H1 (cell line): ENCODE data around the gene RASGRP3. TPM values are rescaled to one million over a fixed set of nuclear protein-coding genes. Genes with fewer than 3 reads are reported as not detected.

Experiments
- CTCF ChIA-PET: fragments of 300-600 bp; sonication (Branson Sonifier 250); formaldehyde crosslinking; loops from one replicate; lab custom pipeline; 2021; ENCODE audit not compliant: partially characterized antibody; lab: Charles Lee
- POLR2A ChIA-PET: fragments of 300-600 bp; sonication (Branson Sonifier 250); formaldehyde crosslinking; loops from one replicate; lab custom pipeline; 2021; ENCODE audit warnings: inconsistent platforms; ENCODE audit not compliant: partially characterized antibody; lab: Charles Lee
- DNase-seq, 2 experiments: peaks; one replicate each; pipeline versions ENCODE4 v3.0.0 to v3.0.0-alpha.2; 2010 to 2022; ENCODE audit warnings: low spot score in 2 of 2, low read depth in 1 of 2, mixed read lengths in 1 of 2
- FAIRE-seq: peaks from 2 replicates; lab custom pipeline; 2011; peaks lifted over from hg19 to GRCh38; lab: Jason Lieb, UNC
- H2AFZ ChIP-seq: 2 replicates; pipeline ENCODE4 v1.8.1; 2012; ENCODE audit warnings: low read length, inconsistent platforms
- H2AK5ac ChIP-seq: 2 replicates; pipeline ENCODE4 v1.6.1; 2013; ENCODE audit warnings: low read depth, low read length
- H2BK120ac ChIP-seq: replicated peaks from 2 replicates; pipeline ENCODE3; 2013; ENCODE audit warnings: low read depth, low read length, inconsistent platforms
- H2BK12ac ChIP-seq: 2 replicates; pipeline ENCODE4 v1.6.1; 2013; ENCODE audit warnings: low read depth, low read length
- H2BK15ac ChIP-seq: 2 replicates; pipeline ENCODE4 v1.6.1; 2013; ENCODE audit warnings: low read length
- H2BK20ac ChIP-seq: 2 replicates; pipeline ENCODE4 v1.6.1; 2013; ENCODE audit warnings: low read length
- H2BK5ac ChIP-seq: 2 replicates; pipeline ENCODE4 v1.6.1; 2013; ENCODE audit warnings: low read depth, low read length
- H3K14ac ChIP-seq: 2 replicates; pipeline ENCODE4 v1.6.1; 2013; ENCODE audit warnings: inconsistent platforms; ENCODE audit not compliant: insufficient read length
- H3K18ac ChIP-seq: 2 replicates; pipeline ENCODE4 v1.6.1; 2013; ENCODE audit warnings: low read length; ENCODE audit errors: extremely low read depth
- H3K23ac ChIP-seq: 2 replicates; pipeline ENCODE4 v1.6.1; 2013; ENCODE audit warnings: inconsistent platforms; ENCODE audit not compliant: insufficient read length
- H3K23me2 ChIP-seq: 2 replicates; pipeline ENCODE4 v1.6.1; 2013; ENCODE audit warnings: low read depth, low read length
- H3K27ac ChIP-seq: 2 replicates; pipeline ENCODE4 v1.6.1; 2011; ENCODE audit warnings: low read depth, low read length, inconsistent platforms
- H3K27me3 ChIP-seq, 4 experiments: replicated peaks in 1 of 4; 1 replicate in 1 of 4; 2 replicates in 3 of 4; pipeline versions ENCODE4 v1.6.1 to v1.8.1; 2011 to 2013; ENCODE audit warnings: low read length in 3 of 4, mild to moderate bottlenecking in 3 of 4, inconsistent platforms in 2 of 4, mixed read lengths in 2 of 4, moderate library complexity in 1 of 4; ENCODE audit not compliant: control insufficient read depth in 3 of 4, insufficient read depth in 3 of 4; ENCODE audit errors: extremely low read depth in 1 of 4
- H3K36me3 ChIP-seq, 4 experiments: 2 replicates each; pipeline versions ENCODE4 v1.6.1 to v1.8.1; 2011 to 2013; ENCODE audit warnings: mild to moderate bottlenecking in 4 of 4, low read length in 3 of 4, moderate library complexity in 2 of 4, control low read depth in 1 of 4, inconsistent platforms in 1 of 4; ENCODE audit not compliant: insufficient read depth in 4 of 4, control insufficient read depth in 2 of 4
- H3K4ac ChIP-seq: replicated peaks from 2 replicates; pipeline ENCODE3; 2013; ENCODE audit warnings: low read length, low read depth, mixed read lengths, inconsistent platforms; ENCODE audit not compliant: insufficient read length
- H3K4me1 ChIP-seq, 4 experiments: replicated peaks in 1 of 4; 1 replicate in 1 of 4; 2 replicates in 3 of 4; pipeline versions ENCODE4 v1.6.1 to v1.8.1; 2011 to 2013; ENCODE audit warnings: low read length in 3 of 4, inconsistent platforms in 2 of 4, mixed read lengths in 1 of 4; ENCODE audit not compliant: insufficient read depth in 4 of 4, control insufficient read depth in 3 of 4
- H3K4me2 ChIP-seq, 2 experiments: 2 replicates each; pipeline versions ENCODE4 v1.6.1 to v1.8.1; 2011 to 2013; ENCODE audit warnings: low read depth in 2 of 2, low read length in 2 of 2, control low read depth in 1 of 2, inconsistent platforms in 1 of 2, mild to moderate bottlenecking in 1 of 2; ENCODE audit not compliant: insufficient read depth in 1 of 2
- H3K4me3 ChIP-seq, 4 experiments: fragments of 200-600, 300-600 bp in 1 of 4; sonication (generic), shearing (Covaris generic), sonication (Bioruptor Twin) in 1 of 4; 2 replicates each; pipeline versions ENCODE4 v1.5.1 to v1.8.1; 2011 to 2016; ENCODE audit warnings: low read length in 4 of 4, low read depth in 3 of 4, control low read depth in 2 of 4, inconsistent platforms in 2 of 4, mild to moderate bottlenecking in 2 of 4, mixed read lengths in 1 of 4, moderate library complexity in 1 of 4; ENCODE audit not compliant: insufficient read depth in 2 of 4; ENCODE audit errors: extremely low read depth in 1 of 4
- H3K56ac ChIP-seq: replicated peaks from 2 replicates; pipeline ENCODE3; 2013; ENCODE audit warnings: low read depth, mild to moderate bottlenecking, mixed read lengths, low read length, inconsistent platforms; ENCODE audit not compliant: insufficient read length
- H3K79me1 ChIP-seq: 2 replicates; pipeline ENCODE4 v1.6.1; 2013; ENCODE audit warnings: low read depth, low read length, control low read depth
- H3K79me2 ChIP-seq, 2 experiments: 2 replicates each; pipeline versions ENCODE4 v1.6.1 to v1.8.1; 2012 to 2013; ENCODE audit warnings: low read length in 2 of 2, mild to moderate bottlenecking in 2 of 2, inconsistent platforms in 1 of 2; ENCODE audit not compliant: insufficient read depth in 2 of 2, control insufficient read depth in 1 of 2
- H3K9ac ChIP-seq, 4 experiments: replicated peaks in 1 of 4; 1 replicate in 1 of 4; 2 replicates in 3 of 4; pipeline versions ENCODE4 v1.6.1 to v1.8.1; 2011 to 2013; ENCODE audit warnings: low read depth in 3 of 4, low read length in 3 of 4, control low read depth in 2 of 4, mild to moderate bottlenecking in 2 of 4, moderate library complexity in 2 of 4, inconsistent platforms in 1 of 4; ENCODE audit errors: extremely low read depth in 1 of 4
- H3K9me3 ChIP-seq, 2 experiments: 2 replicates each; pipeline versions ENCODE4 v1.6.1 to v1.8.1; 2012 to 2013; ENCODE audit warnings: mild to moderate bottlenecking in 2 of 2, moderate library complexity in 2 of 2, control low read depth in 1 of 2, inconsistent platforms in 1 of 2, low read depth in 1 of 2, low read length in 1 of 2, mixed read lengths in 1 of 2; ENCODE audit not compliant: insufficient read depth in 2 of 2
- H4K20me1 ChIP-seq, 2 experiments: replicated peaks in 1 of 2; 2 replicates each; pipeline versions ENCODE3 to v1.8.1; 2011 to 2013; ENCODE audit warnings: inconsistent platforms in 2 of 2, low read length in 2 of 2, mild to moderate bottlenecking in 1 of 2; ENCODE audit not compliant: insufficient read depth in 2 of 2, control insufficient read depth in 1 of 2
- H4K5ac ChIP-seq: 2 replicates; pipeline ENCODE4 v1.6.1; 2013; ENCODE audit warnings: low read length, low read depth, mixed read lengths, inconsistent platforms; ENCODE audit not compliant: insufficient read length
- H4K8ac ChIP-seq: 2 replicates; pipeline ENCODE4 v1.8.0; 2013; ENCODE audit warnings: mild to moderate bottlenecking, moderate library complexity, low read length, inconsistent platforms; ENCODE audit not compliant: insufficient read depth; ENCODE audit errors: extremely low read depth
- H4K91ac ChIP-seq: replicated peaks from 2 replicates; pipeline ENCODE3; 2013; ENCODE audit warnings: low read length, mixed read lengths, inconsistent platforms; ENCODE audit not compliant: insufficient read length
- ASH2L ChIP-seq: fragments of 200-600, 300-600 bp; sonication (generic); IDR thresholded peaks from one replicate; pipeline ENCODE4 v1.7.1; 2017; ENCODE audit warnings: low read length
- CHD1 ChIP-seq: IDR thresholded peaks from 2 replicates; pipeline ENCODE4 v1.6.1; 2012; ENCODE audit warnings: low read depth, low read length, improper control_type of control experiment
- E2F6 ChIP-seq: IDR thresholded peaks from 2 replicates; pipeline ENCODE4 v1.6.1; 2012; ENCODE audit warnings: inconsistent platforms
- EZH2 ChIP-seq: fragments of 200-600 bp; sonication (generic); IDR thresholded peaks from 2 replicates; pipeline ENCODE4 v1.7.1; 2012; ENCODE audit warnings: low read depth, mild to moderate bottlenecking, moderate library complexity, low read length, inconsistent platforms; ENCODE audit not compliant: severe bottlenecking
- FOSL1 ChIP-seq: IDR thresholded peaks from 2 replicates; pipeline ENCODE4 v1.6.1; 2011; ENCODE audit warnings: mild to moderate bottlenecking, low read depth, low read length, moderate library complexity; ENCODE audit not compliant: insufficient read depth
- KDM4A ChIP-seq: IDR thresholded peaks from one replicate; pipeline ENCODE4 v1.7.1; 2012; ENCODE audit warnings: low read depth, mild to moderate bottlenecking, moderate library complexity, low read length, inconsistent platforms; ENCODE audit not compliant: severe bottlenecking
- MAX ChIP-seq: IDR thresholded peaks from 2 replicates; pipeline ENCODE4 v1.6.1; 2012; ENCODE audit warnings: inconsistent platforms
- POLR2A ChIP-seq, 2 experiments: IDR thresholded peaks; 1 replicate in 1 of 2; 2 replicates in 1 of 2; pipeline ENCODE4 v1.6.1; 2011; ENCODE audit warnings: low read depth in 2 of 2, low read length in 2 of 2, mild to moderate bottlenecking in 2 of 2; ENCODE audit errors: control extremely low read depth in 1 of 2
- RFX5 ChIP-seq: IDR thresholded peaks from 2 replicates; pipeline ENCODE4 v1.6.1; 2011; ENCODE audit warnings: low read depth, low read length, improper control_type of control experiment, borderline replicate concordance
- SIX5 ChIP-seq: IDR thresholded peaks from 2 replicates; pipeline ENCODE4 v1.6.1; 2011; ENCODE audit warnings: mild to moderate bottlenecking, low read depth, low read length
- TBP ChIP-seq: IDR thresholded peaks from 2 replicates; pipeline ENCODE4 v1.6.1; 2011; ENCODE audit warnings: low read depth, low read length, improper control_type of control experiment
- USF2 ChIP-seq: IDR thresholded peaks from 2 replicates; pipeline ENCODE4 v1.6.1; 2011; ENCODE audit warnings: low read length, improper control_type of control experiment
- WGBS, 2 experiments: shearing (Covaris generic) in 1 of 2; methylation state at CpG; one replicate each; pipeline versions ENCODE4 v1.1.6 to v1.1.7; 2013 to 2015; ENCODE audit warnings: low lambda C conversion rate in 2 of 2, mixed read lengths in 2 of 2, inconsistent platforms in 1 of 2, low coverage in 1 of 2, missing lambda C conversion rate in 1 of 2; ENCODE audit not compliant: insufficient replicate concordance in 2 of 2, insufficient coverage in 1 of 2, insufficient read length in 1 of 2; ENCODE audit errors: extremely low coverage in 1 of 2, missing lambda C conversion rate in 1 of 2; 5-methylcytosine and 5-hydroxymethylcytosine counted together
- polyA plus RNA-seq, 7 experiments: library from polyadenylated mRNA; depleted of rRNA in 3 of 7; stranded (reverse) in 5 of 7; unstranded in 2 of 7; fragments of >200 nt in 5 of 7; fragments of 200-250 nt in 2 of 7; gene quantifications; 1 replicate in 5 of 7; 2 replicates in 1 of 7; 4 replicates in 1 of 7; pipeline versions ENCODE4 v1.2.1 to v1.2.3, GENCODE V29; 2011 to 2013; ENCODE audit warnings: missing spikeins in 2 of 7, mixed read lengths in 2 of 7
- total RNA-seq: library from RNA; stranded (reverse); fragmentation: NEBNext Ultra II Directional; extraction: Animal tissue kit (Norgen Biotek cat#: 25700); gene quantifications from 2 replicates; pipeline ENCODE4 v1.2.1, GENCODE V29; 2021

The RASGRP3 gene
- total and polyA plus RNA-seq, 2 of the 8 experiments (the other 6 are each of a cell fraction or from before 2014, with no cell fraction given): 0.06 TPM; not detected in 1

GRCh38 chr2:33511141-33511540 is 34.7 kb downstream of the RASGRP3 start:
- H2BK5ac ChIP-seq: no peak overlapping the region
- no peak overlapping the region for H3K56ac ChIP-seq
- no peaks in the 10 kb centered on the region for H3K9me3 ChIP-seq
- H2BK120ac ChIP-seq: no peak overlapping the region
- no peak overlapping the region for H3K18ac ChIP-seq
- H2BK20ac ChIP-seq: no peak overlapping the region
- H4K5ac ChIP-seq: no peak overlapping the region
- no peak overlapping the region for H3K9ac ChIP-seq
- H3K27me3 ChIP-seq: no peaks in the 10 kb centered on the region
- H3K4me1 ChIP-seq: no peaks in the 10 kb centered on the region
- no peak overlapping the region for H3K27ac ChIP-seq
- WGBS, 2 experiments: 82% methylated on average over 1 of the region's 1 CpG; no CpG with 5 or more reads in 1 of the 2 experiments
- no peaks in the 10 kb centered on the region for H4K20me1 ChIP-seq
- DNase-seq (no peak), FAIRE-seq (no peak)
- ChIA-PET CTCF (no interaction called here), POLR2A (no interaction called here)
- H3K23ac ChIP-seq: no peak overlapping the region
- no peak overlapping the region for H3K4me3 ChIP-seq
- H4K8ac ChIP-seq: no peak overlapping the region
- no peak overlapping the region for H2BK12ac ChIP-seq
- no peaks in the 10 kb centered on the region for H3K36me3 ChIP-seq
- H3K79me2 ChIP-seq: no peaks in the 10 kb centered on the region
- no peak overlapping the region for H3K4me2 ChIP-seq
- H3K4ac ChIP-seq: no peak overlapping the region
- no peaks in the 10 kb centered on the region for H3K79me1 ChIP-seq
- no peaks in the 10 kb centered on the region for H3K23me2 ChIP-seq
- no peak for TF ChIP-seq POLR2A (IDR thresholded peaks at IDR 0.05; ENCODE audit: control extremely low read depth in 1 of 2, low read depth in 2 of 2, low read length in 2 of 2)
- no peak for TF ChIP-seq FOSL1
- TF ChIP-seq USF2: no peak
- TF ChIP-seq RFX5: no peak
- TF ChIP-seq MAX: no peak
- no peak for TF ChIP-seq TBP
- TF ChIP-seq KDM4A: no peak
- TF ChIP-seq SIX5: no peak
- TF ChIP-seq CHD1: no peak
- no peak for TF ChIP-seq ASH2L
- TF ChIP-seq EZH2: no peak
- no peak for TF ChIP-seq E2F6
- H3K14ac ChIP-seq: no peak overlapping the region
- H2AFZ ChIP-seq: no peak overlapping the region
- H2BK15ac ChIP-seq: no peak overlapping the region
- H4K91ac ChIP-seq: no peak overlapping the region
- H2AK5ac ChIP-seq: no peak overlapping the region
